K562 (cell line): ENCODE results near the gene SLC27A6. TPM values are rescaled to one million over a fixed set of nuclear protein-coding genes. Genes with fewer than 3 reads are reported as not detected.

ENCODE experiments used
- ATAC-seq: fragments of 200-7000 bp; cut with Tn5 transposase; 3 replicates; pipeline ENCODE4 v1.9.1; 2020; ENCODE audit warnings: moderate library complexity
- BruUV-seq: library from RNA; stranded (reverse); fragments of 400-500 nt; replicated peaks from 2 replicates; lab custom pipeline; 2021; lab: Mats Ljungman, UMichigan
- CTCF ChIA-PET: fragments of 300-600 bp; formaldehyde crosslinking; extraction: SDS; loops from one replicate; lab custom pipeline; 2021; ENCODE audit warnings: low intra/inter-chr PET ratio; lab: Yijun Ruan, JAX
- POLR2A ChIA-PET: fragments of 300-600, 350-650 bp; sonication (Branson Sonifier 250); formaldehyde crosslinking; extraction: SDS; loops from one replicate; lab custom pipeline; 2021; ENCODE audit warnings: antibody characterized with exemption, inconsistent platforms; lab: Yijun Ruan, JAX
- DNase-seq, 4 experiments: peaks; one replicate each; pipeline versions ENCODE4 v3.0.0 to v3.0.0-alpha.2; 2011 to 2018; ENCODE audit warnings: low spot score in 3 of 4, mixed read lengths in 3 of 4; ENCODE audit errors: extremely low read depth in 1 of 4
- FAIRE-seq: peaks from 2 replicates; lab custom pipeline; 2011; peaks lifted over from hg19 to GRCh38; lab: Jason Lieb, UNC
- H2AFZ ChIP-seq: 2 replicates; pipeline ENCODE4 v1.6.0; 2011; ENCODE audit warnings: low read depth, low read length, control low read depth, inconsistent platforms
- H3K27ac ChIP-seq: fragments of 200-600 bp; 3 replicates; pipeline ENCODE4 v1.8.0; 2011; ENCODE audit warnings: low read depth, mild to moderate bottlenecking, control low read depth, inconsistent platforms, low read length, moderate library complexity, mixed read lengths; ENCODE audit errors: extremely low read depth
- H3K27me3 ChIP-seq, 2 experiments: fragments of 300-600 bp in 1 of 2; 2 replicates in 1 of 2; 3 replicates in 1 of 2; pipeline versions ENCODE4 v1.6.0 to v1.8.0; 2011; ENCODE audit warnings: inconsistent platforms in 2 of 2, low read length in 2 of 2, mild to moderate bottlenecking in 1 of 2, mixed read lengths in 1 of 2, moderate library complexity in 1 of 2; ENCODE audit not compliant: control insufficient read depth in 2 of 2, insufficient read depth in 2 of 2
- H3K36me3 ChIP-seq: fragments of 300-600 bp; 3 replicates; pipeline ENCODE4 v1.8.0; 2011; ENCODE audit warnings: mild to moderate bottlenecking, low read length, inconsistent platforms; ENCODE audit not compliant: control insufficient read depth, insufficient read depth
- H3K4me1 ChIP-seq, 2 experiments: fragments of 200-600 bp in 1 of 2; replicated peaks in 1 of 2; 2 replicates in 1 of 2; 3 replicates in 1 of 2; pipeline versions ENCODE4 v1.5.1 to v1.8.0; 2011; ENCODE audit warnings: inconsistent platforms in 2 of 2, low read length in 2 of 2, mild to moderate bottlenecking in 1 of 2, mixed read lengths in 1 of 2, moderate library complexity in 1 of 2; ENCODE audit not compliant: control insufficient read depth in 2 of 2, insufficient read depth in 2 of 2
- H3K4me2 ChIP-seq: 2 replicates; pipeline ENCODE4 v1.6.1; 2011; ENCODE audit warnings: low read length, control low read depth, inconsistent platforms, mixed read lengths; ENCODE audit not compliant: insufficient read depth
- H3K4me3 ChIP-seq: fragments of 200-600 bp; sonication (generic), shearing (Covaris generic); 2 replicates; pipeline ENCODE4 v1.5.1; 2016; ENCODE audit warnings: control low read depth, inconsistent platforms
- H3K79me2 ChIP-seq: fragments of 200-600 bp; 3 replicates; pipeline ENCODE4 v1.8.0; 2011; ENCODE audit warnings: low read length, inconsistent platforms; ENCODE audit not compliant: control insufficient read depth, insufficient read depth
- H3K9ac ChIP-seq, 2 experiments: 2 replicates each; pipeline versions ENCODE4 v1.6.0 to v1.6.1; 2011; ENCODE audit warnings: low read depth in 2 of 2, low read length in 2 of 2, control low read depth in 1 of 2, inconsistent platforms in 1 of 2, mild to moderate bottlenecking in 1 of 2, mixed read lengths in 1 of 2; ENCODE audit not compliant: insufficient read depth in 1 of 2
- H3K9me1 ChIP-seq: one replicate; pipeline ENCODE4 v1.6.0; 2011; ENCODE audit warnings: inconsistent platforms, mild to moderate bottlenecking, low read length, moderate library complexity; ENCODE audit not compliant: control insufficient read depth, insufficient read depth
- H3K9me3 ChIP-seq: replicated peaks from 2 replicates; pipeline ENCODE4 v1.5.1; 2011; ENCODE audit warnings: low read depth, low read length, inconsistent platforms; ENCODE audit not compliant: control insufficient read depth, insufficient read depth
- H4K20me1 ChIP-seq: replicated peaks from 2 replicates; pipeline ENCODE4 v1.6.1; 2011; ENCODE audit warnings: low read length, inconsistent platforms, mixed read lengths; ENCODE audit not compliant: control insufficient read depth, insufficient read depth
- ATF7 ChIP-seq: fragments of 450-650 bp; IDR thresholded peaks from 2 replicates; pipeline ENCODE4 v1.7.1; 2014; ENCODE audit warnings: mild to moderate bottlenecking, moderate library complexity
- CEBPB ChIP-seq: fragments of 450-650 bp; IDR thresholded peaks from 2 replicates; pipeline ENCODE4 v1.6.1; 2016; ENCODE audit warnings: missing genetic modification characterization, missing compliant biosample characterization
- ELF1 ChIP-seq: fragments of 200-800 bp; sonication (Bioruptor generic); IDR thresholded peaks from 2 replicates; pipeline ENCODE4 v1.6.1; 2016; ENCODE audit warnings: missing genetic modification characterization, missing compliant biosample characterization
- HOXB6 ChIP-seq: fragments of 250-450 bp; sonication (Bioruptor Pico); IDR thresholded peaks from 2 replicates; pipeline ENCODE4 v1.5.1; 2022; ENCODE audit warnings: mild to moderate bottlenecking, borderline replicate concordance
- KDM1A ChIP-seq, 2 experiments: fragments of 450-650 bp; IDR thresholded peaks; 2 replicates each; pipeline ENCODE4 v1.6.1; 2016; ENCODE audit warnings: mild to moderate bottlenecking in 2 of 2
- KLF1 ChIP-seq: fragments of 450-650 bp; IDR thresholded peaks from 2 replicates; pipeline ENCODE4 v1.6.1; 2016; ENCODE audit warnings: missing genetic modification characterization, missing compliant biosample characterization
- KLF16 ChIP-seq: IDR thresholded peaks from 2 replicates; pipeline ENCODE4 v1.6.1; 2016; ENCODE audit warnings: antibody characterized with exemption
- L3MBTL2 ChIP-seq: fragments of 450-650 bp; IDR thresholded peaks from 2 replicates; pipeline ENCODE4 v1.6.1; 2016; ENCODE audit warnings: mild to moderate bottlenecking, moderate library complexity
- PCBP1 ChIP-seq: fragments of 200-400 bp; formaldehyde crosslinking; IDR thresholded peaks from 2 replicates; pipeline ENCODE4 v1.6.1; 2018; ENCODE audit warnings: mild to moderate bottlenecking, low read depth, low read length; ENCODE audit not compliant: poor library complexity, severe bottlenecking
- PHF8 ChIP-seq: fragments of 200-600 bp; sonication (generic); IDR thresholded peaks from 2 replicates; pipeline ENCODE4 v1.6.1; 2012; ENCODE audit warnings: mixed run types, mild to moderate bottlenecking, inconsistent platforms, low read length, moderate library complexity, borderline replicate concordance
- SIX5 ChIP-seq, 2 experiments: IDR thresholded peaks; 2 replicates each; pipeline ENCODE4 v1.6.1; 2011; ENCODE audit warnings: low read length in 2 of 2, borderline replicate concordance in 1 of 2, low read depth in 1 of 2, mild to moderate bottlenecking in 1 of 2, moderate library complexity in 1 of 2; ENCODE audit not compliant: insufficient read depth in 1 of 2
- SMAD4 ChIP-seq: fragments of 250-450 bp; sonication (Bioruptor Pico); conservative IDR thresholded peaks from 2 replicates; pipeline ENCODE4 v1.8.0; 2021; ENCODE audit warnings: inconsistent platforms, mild to moderate bottlenecking, moderate library complexity
- SMARCA5 ChIP-seq: fragments of 450-650 bp; IDR thresholded peaks from 2 replicates; pipeline ENCODE4 v1.6.1; 2016
- XRCC3 ChIP-seq: fragments of 450-650 bp; IDR thresholded peaks from 2 replicates; pipeline ENCODE4 v1.6.1; 2017; ENCODE audit warnings: mild to moderate bottlenecking, moderate library complexity
- ZEB2 ChIP-seq: fragments of 450-650 bp; IDR thresholded peaks from 2 replicates; pipeline ENCODE4 v1.6.1; 2016
- ZNF3 ChIP-seq: fragments of 250-450 bp; sonication (Bioruptor Pico); IDR thresholded peaks from 2 replicates; pipeline ENCODE4 v1.5.0; 2021; ENCODE audit warnings: mild to moderate bottlenecking, moderate library complexity
- ZNF431 ChIP-seq: sonication (generic); formaldehyde crosslinking; IDR thresholded peaks from 2 replicates; pipeline ENCODE4 v1.8.0; 2022; ENCODE audit warnings: mild to moderate bottlenecking, missing genetic modification reagents
- ZNF717 ChIP-seq: fragments of 250-450 bp; sonication (Bioruptor Pico); IDR thresholded peaks from 2 replicates; pipeline ENCODE4 v1.5.0; 2021
- ZNF764 ChIP-seq: fragments of 250-450 bp; sonication (Bioruptor Pico); IDR thresholded peaks from 2 replicates; pipeline ENCODE4 v1.4.0; 2020; ENCODE audit warnings: low read depth, mild to moderate bottlenecking, moderate library complexity
- WGBS: fragments of 100-300 bp; shearing (Covaris generic); methylation state at CpG from one replicate; pipeline ENCODE4 v1.1.6; 2016; ENCODE audit warnings: low coverage, mixed read lengths; ENCODE audit not compliant: insufficient coverage; ENCODE audit errors: missing lambda C conversion rate; 5-methylcytosine and 5-hydroxymethylcytosine counted together
- in situ Hi-C: fragments of 300-500 bp; cut with MboI; formaldehyde crosslinking; loops from 4 replicates; pipeline ENCODE4 v1.15.0; 2018; ENCODE audit warnings: inconsistent platforms, mixed read lengths
- intact Hi-C: fragments of 100-400 bp; cut with micrococcal nuclease; formaldehyde crosslinking; loops from 2 replicates; pipeline ENCODE4 v1.14.2; 2022
- polyA plus RNA-seq, 8 experiments: library from polyadenylated mRNA; depleted of rRNA in 4 of 8; stranded (reverse) in 5 of 8; unstranded in 3 of 8; fragments of >200 nt; fragmentation: Nextera tagmentation in 2 of 8; fragmentation: Illumina TruSeq in 1 of 8; extraction: Ambion mirVana in 2 of 8; extraction: Trizol in 1 of 8; gene quantifications; 2 replicates each; pipeline versions ENCODE4 v1.2.1 to v1.2.3, GENCODE V29; 2011 to 2014; ENCODE audit warnings: inconsistent platforms in 1 of 8, missing spikeins in 1 of 8
- total RNA-seq, 7 experiments: library from RNA; depleted of rRNA in 6 of 7; stranded (reverse); fragments of >200 nt in 6 of 7; fragmentation: Illumina TruSeq in 2 of 7; extraction: Trizol in 2 of 7; gene quantifications; 2 replicates each; pipeline versions ENCODE4 v1.2.1 to v1.2.3, GENCODE V29; 2011 to 2021; ENCODE audit warnings: low replicate concordance in 1 of 7
- TF ChIP-seq, protein P1 (sequence below): fragments of 250-450 bp; sonication (Bioruptor Pico); IDR thresholded peaks from 2 replicates; pipeline ENCODE4 v1.5.0; 2021; ENCODE audit warnings: mild to moderate bottlenecking, moderate library complexity

The SLC27A6 gene
- total and polyA plus RNA-seq, 9 of the 15 experiments (the other 6 are each of a cell fraction or from before 2014, with no cell fraction given), result 0.56 to 1.9 (median 1.2) TPM

GRCh38 chr5:129078660-129079059, 113.4 kb downstream of the SLC27A6 start:
- ChIA-PET POLR2A (interaction anchor here (0.6 kb wide), 1 partner anchor 1352 kb away, joined by 3 read pairs; no protein-coding TSS in a partner anchor), CTCF (no interaction called here)
- Histone ChIP-seq H3K27me3 (no peaks in the 10 kb centered on the region), H2AFZ (peak overlapping the region; percentile 89), H3K9me1 (no peaks in the 10 kb centered on the region), H3K79me2 (no peaks in the 10 kb centered on the region), H3K27ac (peak overlapping the region; percentile 60; the same call in 1 of the 3 replicates), H3K9ac (no peak overlapping the region), H3K36me3 (no peaks in the 10 kb centered on the region), H3K4me2 (peak overlapping the region; percentile 8; the same call in 1 of the 2 replicates), H3K9me3 (no peaks in the 10 kb centered on the region), H4K20me1 (no peaks in the 10 kb centered on the region), H3K4me3 (no peak overlapping the region), H3K4me1 (peaks cover 15 to 47% of the 10 kb centered on the region in 2 experiments; a peak in 4 of 5 replicates)
- intact Hi-C loops (loop anchor here (2.0 kb wide), 1 partner anchor 16 kb away; the partner anchor contains the start of gene ISOC1), in situ Hi-C loops (loop anchor here (5.0 to 25.0 kb wide), 2 partner anchors 96 to 1541 kb away; no protein-coding TSS in a partner anchor)
- BruUV-seq, result no TSS peak
- ATAC-seq, result peak; percentile 67
- peak in 2 of 4 experiments; percentile 34 to 47 for DNase-seq
- 0% methylated on average over 3 of the region's 3 CpGs for WGBS
- peak; percentile 63 for FAIRE-seq
- TF ChIP-seq ATF7, result peak; percentile 84
- no peak for TF ChIP-seq ZNF717 (CRISPR knock-in tag)
- no peak for TF ChIP-seq PCBP1
- 0 out of 2 replicates have a peak, but pooled peaks have one; percentile 28 for TF ChIP-seq ZEB2
- no peak for TF ChIP-seq ZNF3
- TF ChIP-seq KLF16, result no peak
- TF ChIP-seq PHF8, result no peak
- no peak for TF ChIP-seq KDM1A (IDR thresholded peaks at IDR 0.05)
- no peak for TF ChIP-seq HOXB6 (CRISPR knock-in tag)
- TF ChIP-seq ZNF764 (CRISPR knock-in tag), result no peak
- TF ChIP-seq SMAD4, result peak; percentile 59; the same call in 1 of the 2 replicates
- peak; percentile 25; the same call in 1 of the 2 replicates for TF ChIP-seq ELF1 (tag)
- TF ChIP-seq KLF1 (tag), result no peak
- no peak for TF ChIP-seq XRCC3
- TF ChIP-seq, protein P1, sequence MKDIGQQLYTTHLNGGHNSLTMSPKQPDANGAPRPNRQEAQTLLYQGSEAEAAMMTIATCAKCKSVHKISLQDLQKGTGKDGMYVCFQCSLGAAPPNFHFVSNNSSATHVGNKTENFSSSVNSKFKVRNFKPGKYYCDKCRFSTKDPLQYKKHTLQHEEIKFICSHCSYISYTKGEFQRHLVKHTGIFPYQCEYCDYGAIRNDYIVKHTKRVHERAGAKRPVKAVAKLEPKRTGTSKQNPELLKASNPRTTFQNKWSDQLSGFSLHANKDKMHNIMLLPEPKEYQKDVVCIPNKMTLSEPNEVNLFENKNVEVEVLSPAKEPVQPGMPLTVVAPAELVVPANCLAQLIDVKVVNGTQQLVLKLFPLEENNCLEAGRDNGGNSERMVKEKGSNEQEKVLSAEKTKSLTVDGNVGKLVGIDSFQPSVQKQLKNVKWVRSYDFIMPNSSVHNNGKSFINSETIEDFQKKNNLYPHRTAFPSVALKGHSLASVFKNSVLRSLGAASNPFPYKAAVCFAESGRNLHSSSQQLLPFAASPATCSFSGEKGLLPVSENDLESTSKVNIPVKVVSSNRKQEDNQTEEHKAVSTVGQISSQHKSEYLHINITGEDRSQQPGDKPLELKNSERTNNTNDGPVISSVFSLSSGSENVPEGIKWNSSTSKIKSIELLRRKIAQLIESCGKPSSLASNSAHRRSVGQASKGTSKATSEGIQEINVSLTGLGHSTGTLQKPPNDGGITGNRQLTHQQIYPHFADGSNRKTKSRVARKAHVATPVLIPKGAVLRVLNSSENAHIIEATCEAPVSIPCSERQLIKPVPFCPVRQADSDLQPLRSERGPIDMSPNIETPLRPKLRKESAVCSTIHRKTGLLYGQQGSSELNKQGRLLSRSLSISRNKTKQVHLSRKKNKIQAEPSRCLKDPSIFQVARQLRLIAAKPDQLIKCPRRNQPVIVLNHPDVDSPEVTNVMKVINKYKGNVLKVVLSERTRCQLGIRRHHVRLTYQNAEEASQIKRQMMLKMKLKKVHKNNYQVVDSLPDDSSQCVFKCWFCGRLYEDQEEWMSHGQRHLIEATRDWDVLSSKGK (CRISPR knock-in tag), result no peak
- peak; percentile 87 for TF ChIP-seq L3MBTL2
- no peak for TF ChIP-seq SMARCA5
- TF ChIP-seq ZNF431 (CRISPR knock-in tag), result no peak
- no peak for TF ChIP-seq SIX5 (IDR thresholded peaks at IDR 0.05; ENCODE audit: borderline replicate concordance in 1 of 2, insufficient read depth in 1 of 2, low read depth in 1 of 2, low read length in 2 of 2)
- 0 out of 2 replicates have a peak, but pooled peaks have one; percentile 28 for TF ChIP-seq CEBPB (tag)
